CD4-positive, alpha-beta T cell treated with Interferon gamma for 1 hour (primary cell): Measurements from ENCODE around the gene METTL15.
"Not testable (repeated sequence)": the region's sequence is repeated elsewhere in the genome, so short reads cannot be mapped to it uniquely, and the experiment has no call there.

Experiments
- DNase-seq: peaks from one replicate; pipeline ENCODE4 v3.0.0-alpha.2; 2020

METTL15 gene

GRCh38 chr11:28110108-28110820 is 2.1 kb downstream of the METTL15 start:
- peak; percentile 57 for DNase-seq

DNA sequence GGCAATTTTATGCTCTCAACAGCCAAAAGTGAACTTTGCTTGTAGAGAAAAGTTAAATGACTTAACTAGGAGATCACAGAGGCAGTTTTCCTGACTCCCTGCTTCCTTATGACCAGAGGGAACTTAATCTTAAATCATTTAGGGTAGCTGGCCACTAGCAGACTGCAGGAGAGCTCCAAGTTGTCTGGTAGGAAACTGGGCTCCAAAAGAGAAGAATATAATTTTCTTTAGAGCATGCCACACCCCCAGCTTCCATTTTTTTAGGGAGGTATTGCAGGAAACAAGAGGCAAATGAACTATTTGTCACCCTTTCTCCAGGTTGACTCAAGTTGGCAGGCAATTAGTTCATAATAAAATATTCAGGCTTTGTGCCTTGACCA is 2.6 kb downstream of the METTL15 start:
- DNase-seq = no peak

GRCh38 chr11:28114116-28114515 is 5.9 kb downstream of the METTL15 start:
- DNase-seq = no peak

- DNase-seq = no peak
Measured at GRCh38 chr11:28114731-28115130, 6.5 kb downstream of the METTL15 start.

DNA sequence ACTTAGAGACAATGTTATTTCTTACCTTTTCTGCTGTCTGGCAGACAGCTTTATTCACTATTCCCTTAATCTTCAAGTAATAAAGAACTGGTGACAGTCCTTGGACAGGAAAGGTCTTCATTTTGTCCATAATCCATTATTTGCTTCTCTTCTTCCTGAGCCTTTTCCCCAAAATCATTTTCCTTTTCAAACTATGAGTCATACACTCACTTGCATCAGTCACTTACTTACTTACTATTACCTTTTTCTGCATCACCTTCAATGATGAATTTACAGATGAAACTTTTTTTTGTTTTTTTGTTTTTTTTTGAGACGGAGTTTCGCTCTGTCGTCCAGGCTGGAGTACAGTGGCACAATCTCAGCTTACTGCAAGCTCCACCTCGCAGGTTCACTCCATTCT is 9.5 kb downstream of the METTL15 start:
- no peak for DNase-seq

DNA sequence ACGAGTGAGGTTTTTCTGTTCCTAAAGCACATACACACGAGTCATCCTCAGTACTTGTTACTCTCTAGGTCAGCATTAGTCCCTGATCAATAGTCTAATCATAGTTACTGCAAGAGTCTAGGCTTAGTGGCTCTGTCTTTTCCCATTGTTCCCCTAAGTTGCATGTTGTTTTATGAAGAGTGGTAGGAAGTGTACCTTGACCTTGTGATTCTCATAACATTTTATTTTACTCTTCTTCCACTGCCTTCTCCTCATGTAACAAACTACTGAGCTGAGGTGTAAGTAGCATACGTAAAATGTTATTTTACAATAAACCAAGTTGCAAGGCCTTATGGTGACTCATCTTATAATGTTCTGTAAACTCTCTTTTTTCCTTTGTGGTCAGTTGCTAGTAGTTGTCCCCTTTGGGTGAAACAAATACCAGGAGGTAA is 15.0 kb downstream of the METTL15 start:
- no peak for DNase-seq

GRCh38 chr11:28132548-28132947 is 24.4 kb downstream of the METTL15 start:
- DNase-seq = no peak

DNA sequence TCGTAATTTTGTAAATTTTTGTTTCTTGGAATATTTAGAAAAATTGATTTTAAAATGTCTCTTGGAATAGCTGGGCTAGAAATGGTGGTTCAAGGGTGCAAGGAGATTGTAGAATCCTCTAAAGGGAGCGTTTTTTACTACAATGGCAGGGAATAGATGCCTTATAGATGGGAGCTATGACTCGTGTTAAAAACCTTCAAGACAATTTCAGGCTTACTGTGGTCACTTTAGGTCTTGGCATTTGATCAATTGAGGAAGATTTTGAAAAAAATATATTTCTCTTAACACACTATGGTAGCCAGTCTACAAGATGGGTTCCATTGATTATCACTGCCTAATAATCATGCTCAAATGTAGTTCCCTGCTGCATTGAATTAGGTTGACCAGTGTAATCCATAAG is 25.0 kb downstream of the METTL15 start:
- DNase-seq = no peak

GRCh38 chr11:28136157-28136556 is 28.0 kb downstream of the METTL15 start:
- DNase-seq = not testable (repeated sequence)

DNA sequence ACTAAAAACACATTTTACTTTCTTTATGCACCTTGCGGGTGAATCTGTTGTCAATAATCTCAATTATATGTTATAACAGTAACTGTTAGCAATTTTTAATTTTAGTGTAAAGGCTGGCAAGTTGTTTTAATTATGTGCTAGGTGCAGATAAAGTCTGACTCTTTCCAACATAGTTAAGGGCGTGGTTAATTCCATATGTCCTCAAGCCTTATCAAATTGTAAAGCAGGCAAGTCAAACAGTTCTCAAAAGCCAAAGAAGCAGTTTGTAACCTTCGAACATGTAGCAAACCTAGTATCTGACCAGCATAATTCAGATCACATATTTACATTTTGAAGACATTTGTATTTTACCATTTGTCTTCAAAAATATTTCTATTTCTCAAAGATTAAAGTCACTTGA is 29.2 kb downstream of the METTL15 start:
- DNase-seq = no peak

GRCh38 chr11:28137832-28138231 is 29.6 kb downstream of the METTL15 start:
- DNase-seq = no peak

DNA sequence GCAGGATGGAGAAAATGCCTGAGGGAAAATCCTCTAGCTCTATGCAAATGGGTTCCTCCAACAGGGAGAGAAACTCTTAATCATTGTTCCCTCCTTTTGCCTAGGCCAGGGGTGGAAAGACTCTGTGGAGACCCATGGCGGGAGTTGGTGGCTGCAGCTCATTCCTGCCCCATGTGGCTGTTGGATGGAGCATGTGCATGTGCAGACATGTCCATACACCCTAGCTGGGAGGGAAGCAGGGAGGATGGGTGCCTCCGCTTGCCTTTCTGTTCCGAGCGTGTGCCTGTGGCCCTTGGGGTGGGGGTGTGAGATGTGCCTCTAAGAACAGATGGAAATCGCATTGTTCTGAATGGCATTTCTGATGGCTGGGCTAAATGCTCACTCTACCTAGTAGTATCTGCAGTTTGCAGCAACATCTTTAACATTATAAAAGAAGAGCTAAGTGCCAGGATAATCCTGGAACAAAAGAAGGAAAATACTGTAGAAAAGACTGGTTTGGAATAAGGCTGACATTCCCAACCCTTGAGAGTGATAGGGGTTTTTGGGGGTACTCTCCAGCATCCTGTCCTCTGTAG is 31.7 kb downstream of the METTL15 start:
- no peak for DNase-seq

DNA sequence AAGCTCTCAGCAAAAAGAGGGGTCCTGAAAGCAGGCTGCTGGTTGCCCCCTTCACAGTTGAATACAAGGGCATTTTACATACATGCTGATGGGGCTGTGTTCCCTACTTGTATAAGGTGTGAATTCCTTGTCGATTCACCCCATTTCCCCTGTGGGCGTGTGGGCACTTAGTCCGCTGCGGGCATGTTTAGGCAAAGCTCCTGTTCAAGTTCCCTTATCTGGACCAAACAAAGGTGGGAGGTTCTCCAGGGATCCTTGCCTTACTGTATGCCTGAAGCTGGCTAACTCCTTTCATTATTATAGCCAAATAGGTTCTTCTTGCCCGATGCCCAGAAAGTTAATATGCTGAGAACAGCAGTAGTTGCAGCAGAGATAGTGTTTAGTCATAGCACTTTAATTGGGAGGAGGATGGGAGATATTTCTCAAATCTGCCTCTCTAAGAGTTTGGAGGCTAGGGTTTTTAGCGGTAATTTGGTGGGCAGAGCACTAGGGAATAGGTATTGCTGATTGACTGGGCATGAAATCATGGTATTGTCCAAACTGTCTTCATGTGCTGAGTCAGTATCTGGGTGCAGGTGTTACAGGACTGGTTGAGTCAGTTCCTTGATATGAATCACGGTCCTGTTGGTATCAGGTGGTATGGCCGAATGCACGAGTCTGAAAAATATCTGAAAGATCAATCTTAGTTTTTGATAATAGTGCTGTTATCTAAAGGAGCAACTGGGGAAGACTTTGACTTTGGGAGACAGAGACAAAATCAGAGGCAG is 32.7 kb downstream of the METTL15 start:
- no peak for DNase-seq

- DNase-seq = no peak
Measured at GRCh38 chr11:28142724-28143123, 34.5 kb downstream of the METTL15 start.

GRCh38 chr11:28144808-28145207 is 36.6 kb downstream of the METTL15 start:
- no peak for DNase-seq

- no peak for DNase-seq
Measured at GRCh38 chr11:28146123-28146751, 38.0 kb downstream of the METTL15 start.

- no peak for DNase-seq
Measured at GRCh38 chr11:28152743-28153142, 44.6 kb downstream of the METTL15 start.

GRCh38 chr11:28153586-28153985 is 45.4 kb downstream of the METTL15 start:
- DNase-seq = no peak

GRCh38 chr11:28168718-28169117 is 60.5 kb downstream of the METTL15 start:
- no peak for DNase-seq

DNA sequence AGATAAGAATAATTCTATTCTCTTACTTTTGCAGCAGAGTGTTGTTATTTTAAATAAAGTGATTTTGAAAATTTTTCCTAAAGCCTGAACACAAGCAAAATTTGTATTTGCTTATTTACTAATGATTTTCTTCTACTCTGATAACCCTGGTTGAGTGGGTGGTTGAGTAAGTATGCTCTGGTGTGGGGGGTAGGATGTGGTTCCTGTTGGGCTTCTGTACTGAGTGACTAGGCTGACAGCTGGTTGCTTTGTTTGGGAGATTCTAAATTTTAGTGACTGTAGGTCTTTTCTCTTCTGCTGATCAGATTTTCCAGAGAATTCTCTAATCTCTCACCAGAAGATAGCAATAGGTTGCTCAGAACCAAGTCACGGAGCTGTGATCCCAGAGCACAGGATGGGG is 61.6 kb downstream of the METTL15 start:
- DNase-seq = no peak

GRCh38 chr11:28170759-28171158 is 62.6 kb downstream of the METTL15 start:
- DNase-seq = no peak

DNA sequence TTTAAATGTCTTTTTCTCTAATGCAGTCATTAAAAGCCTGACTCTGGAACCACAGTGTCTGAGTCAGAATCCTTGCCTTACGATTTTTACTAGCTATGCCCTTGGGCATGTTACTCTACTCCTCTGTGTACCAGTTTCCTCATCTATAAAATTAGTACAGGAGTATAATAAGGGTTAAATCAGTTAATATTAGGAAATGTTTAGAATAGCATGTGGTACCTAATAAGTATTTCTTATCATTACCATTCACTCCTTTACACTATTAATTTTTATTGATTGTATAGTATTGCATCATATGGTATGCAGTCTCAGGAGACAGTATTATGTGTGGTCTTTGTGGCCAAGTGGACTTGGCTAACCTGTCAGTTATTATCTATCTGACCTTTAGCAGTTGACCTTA is 68.2 kb downstream of the METTL15 start:
- DNase-seq = no peak

- DNase-seq = no peak
Measured at GRCh38 chr11:28195449-28195848, 87.3 kb downstream of the METTL15 start.

GRCh38 chr11:28209906-28210305 is 101.7 kb downstream of the METTL15 start:
- DNase-seq = no peak
